Uterus (tissue), 4 donors: ENCODE data around the gene RNF113A. TPM values are rescaled to one million over a fixed set of nuclear protein-coding genes. Genes with fewer than 3 reads are reported as not detected.

Experiments used
- DNase-seq, 2 donors: peaks; one replicate each; pipeline ENCODE4 v3.0.0-alpha.2; 2019 to 2020
- H3K27ac ChIP-seq, 2 donors: fragments of 200-600 bp; sonication (generic); 1 replicate in 1 of 2; 2 replicates in 1 of 2; pipeline ENCODE4 v1.5.1; 2016 to 2018
- H3K27me3 ChIP-seq, 2 donors: fragments of 200-600 bp; sonication (generic); one replicate each; pipeline ENCODE4 v1.5.1; 2018 to 2019; ENCODE audit warnings: control low read depth in 1 of 2
- H3K36me3 ChIP-seq, 2 donors: fragments of 200-600 bp; sonication (generic); one replicate each; pipeline ENCODE4 v1.5.1; 2019; ENCODE audit warnings: control low read depth in 1 of 2
- H3K4me1 ChIP-seq, 2 donors: fragments of 200-600 bp; sonication (generic); one replicate each; pipeline ENCODE4 v1.5.1; 2018 to 2019; ENCODE audit warnings: control low read depth in 1 of 2
- H3K4me3 ChIP-seq, 2 donors: fragments of 200-600 bp; sonication (generic); 1 replicate in 1 of 2; 2 replicates in 1 of 2; pipeline ENCODE4 v1.5.1; 2018 to 2019; ENCODE audit warnings: mild to moderate bottlenecking in 1 of 2
- H3K9me3 ChIP-seq, 2 donors: fragments of 200-600 bp; sonication (generic); one replicate each; pipeline ENCODE4 v1.5.1; 2019; ENCODE audit warnings: control low read depth in 1 of 2
- POLR2A ChIP-seq, 2 donors: fragments of 450-650 bp; IDR thresholded peaks; one replicate each; pipeline ENCODE4 v1.6.1; 2016; ENCODE audit warnings: antibody characterized with exemption in 2 of 2, mild to moderate bottlenecking in 1 of 2, moderate library complexity in 1 of 2
- intact Hi-C: fragments of 100-400 bp; cut with DNase I; formaldehyde crosslinking; loops from one replicate; pipeline ENCODE4 v1.15.1; 2023; ENCODE audit warnings: low total_unique reads
- total RNA-seq, 4 donors: library from RNA; depleted of rRNA in 3 of 4; stranded (reverse); fragments of >200 nt in 3 of 4; gene quantifications; one replicate each; pipeline versions ENCODE4 v1.1.0 to v1.2.4, GENCODE V29; 2014 to 2023
- TF ChIP-seq, protein P1 (sequence below), 4 experiments: fragments of 200-600 bp in 2 of 4; fragments of 450-650 bp in 2 of 4; sonication (generic) in 2 of 4; IDR thresholded peaks; one replicate each; pipeline ENCODE4 v1.5.1; 2016 to 2019; ENCODE audit warnings: antibody characterized with exemption in 4 of 4, mild to moderate bottlenecking in 2 of 4, moderate library complexity in 1 of 4
- donor health status: DM: yes; HTN: yes; CAD: no.

Gene RNF113A
- total RNA-seq, 4 donors from 2014 or later = 6.2 to 15.1 (median 9.8) TPM

DNA sequence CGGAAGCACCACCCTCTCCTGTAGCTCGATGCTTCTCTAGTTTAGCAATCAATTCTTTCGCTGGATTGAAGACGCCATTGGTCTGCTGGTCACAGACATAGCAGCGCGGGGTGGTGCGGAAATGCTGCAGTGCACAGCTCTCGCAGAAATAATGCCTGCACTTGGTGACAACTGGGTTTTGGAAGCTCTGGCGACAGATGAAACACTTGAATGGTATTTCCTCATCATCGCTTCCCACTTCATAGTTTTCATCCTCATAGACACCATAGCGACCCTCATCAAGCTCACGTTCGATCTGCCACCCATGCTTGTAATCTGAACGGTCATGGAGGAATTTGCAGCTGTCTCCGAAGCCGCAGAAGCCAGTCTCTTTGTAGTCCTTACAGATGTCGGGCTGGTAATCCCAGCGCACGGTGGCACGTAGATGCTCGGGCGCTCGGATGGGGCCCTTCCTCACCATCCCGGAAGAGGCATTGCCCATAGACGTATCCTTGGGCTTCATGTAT lies 854 bp downstream of the RNF113A start:
- H3K9me3 ChIP-seq = no peaks in the 10 kb centered on the region
- no peaks in the 10 kb centered on the region for H3K27me3 ChIP-seq
- H3K36me3 ChIP-seq = no peaks in the 10 kb centered on the region
- no peak for DNase-seq
- TF ChIP-seq, protein P1, sequence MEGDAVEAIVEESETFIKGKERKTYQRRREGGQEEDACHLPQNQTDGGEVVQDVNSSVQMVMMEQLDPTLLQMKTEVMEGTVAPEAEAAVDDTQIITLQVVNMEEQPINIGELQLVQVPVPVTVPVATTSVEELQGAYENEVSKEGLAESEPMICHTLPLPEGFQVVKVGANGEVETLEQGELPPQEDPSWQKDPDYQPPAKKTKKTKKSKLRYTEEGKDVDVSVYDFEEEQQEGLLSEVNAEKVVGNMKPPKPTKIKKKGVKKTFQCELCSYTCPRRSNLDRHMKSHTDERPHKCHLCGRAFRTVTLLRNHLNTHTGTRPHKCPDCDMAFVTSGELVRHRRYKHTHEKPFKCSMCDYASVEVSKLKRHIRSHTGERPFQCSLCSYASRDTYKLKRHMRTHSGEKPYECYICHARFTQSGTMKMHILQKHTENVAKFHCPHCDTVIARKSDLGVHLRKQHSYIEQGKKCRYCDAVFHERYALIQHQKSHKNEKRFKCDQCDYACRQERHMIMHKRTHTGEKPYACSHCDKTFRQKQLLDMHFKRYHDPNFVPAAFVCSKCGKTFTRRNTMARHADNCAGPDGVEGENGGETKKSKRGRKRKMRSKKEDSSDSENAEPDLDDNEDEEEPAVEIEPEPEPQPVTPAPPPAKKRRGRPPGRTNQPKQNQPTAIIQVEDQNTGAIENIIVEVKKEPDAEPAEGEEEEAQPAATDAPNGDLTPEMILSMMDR (IDR thresholded peaks at IDR 0.05) = no peak
- no peak for TF ChIP-seq POLR2A (IDR thresholded peaks at IDR 0.05)
- intact Hi-C loops = no loop called here
- H3K27ac ChIP-seq = peak overlapping the region; percentile 90 to 91
- H3K4me1 ChIP-seq = no peaks in the 10 kb centered on the region
- H3K4me3 ChIP-seq = peak overlapping the region; percentile 63

DNA sequence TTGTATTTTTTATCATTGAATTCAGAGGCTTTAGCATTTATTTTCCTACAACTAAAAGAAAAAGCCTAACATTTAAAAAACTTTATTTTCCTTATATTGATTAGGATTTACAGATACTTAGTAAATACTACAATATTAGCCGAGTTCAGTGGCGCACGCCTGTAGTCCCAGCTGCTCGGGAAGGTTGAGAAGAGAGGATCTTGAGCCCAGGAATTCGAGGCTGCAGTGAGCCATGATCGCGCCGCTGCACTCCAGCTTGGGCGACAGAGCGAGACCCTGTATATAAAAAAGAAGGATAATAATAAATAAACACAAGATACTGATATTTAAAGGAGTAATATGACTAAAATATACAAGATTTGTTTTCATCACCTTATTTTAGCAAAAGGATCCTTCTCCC lies 18.1 kb downstream of the RNF113A start:
- H3K27ac ChIP-seq = peak overlapping the region; percentile 60 to 90
- H3K4me3 ChIP-seq = peak overlapping the region; percentile 12 to 73
- no peaks in the 10 kb centered on the region for H3K36me3 ChIP-seq
- H3K27me3 ChIP-seq = peaks cover 0 to 3% of the 10 kb centered on the region in 2 donors
- no peaks in the 10 kb centered on the region for H3K9me3 ChIP-seq
- H3K4me1 ChIP-seq = no peaks in the 10 kb centered on the region
- TF ChIP-seq, protein P1 (IDR thresholded peaks at IDR 0.05) = no peak
- TF ChIP-seq POLR2A (IDR thresholded peaks at IDR 0.05) = no peak
- DNase-seq = no peak
- intact Hi-C loops = no loop called here

DNA sequence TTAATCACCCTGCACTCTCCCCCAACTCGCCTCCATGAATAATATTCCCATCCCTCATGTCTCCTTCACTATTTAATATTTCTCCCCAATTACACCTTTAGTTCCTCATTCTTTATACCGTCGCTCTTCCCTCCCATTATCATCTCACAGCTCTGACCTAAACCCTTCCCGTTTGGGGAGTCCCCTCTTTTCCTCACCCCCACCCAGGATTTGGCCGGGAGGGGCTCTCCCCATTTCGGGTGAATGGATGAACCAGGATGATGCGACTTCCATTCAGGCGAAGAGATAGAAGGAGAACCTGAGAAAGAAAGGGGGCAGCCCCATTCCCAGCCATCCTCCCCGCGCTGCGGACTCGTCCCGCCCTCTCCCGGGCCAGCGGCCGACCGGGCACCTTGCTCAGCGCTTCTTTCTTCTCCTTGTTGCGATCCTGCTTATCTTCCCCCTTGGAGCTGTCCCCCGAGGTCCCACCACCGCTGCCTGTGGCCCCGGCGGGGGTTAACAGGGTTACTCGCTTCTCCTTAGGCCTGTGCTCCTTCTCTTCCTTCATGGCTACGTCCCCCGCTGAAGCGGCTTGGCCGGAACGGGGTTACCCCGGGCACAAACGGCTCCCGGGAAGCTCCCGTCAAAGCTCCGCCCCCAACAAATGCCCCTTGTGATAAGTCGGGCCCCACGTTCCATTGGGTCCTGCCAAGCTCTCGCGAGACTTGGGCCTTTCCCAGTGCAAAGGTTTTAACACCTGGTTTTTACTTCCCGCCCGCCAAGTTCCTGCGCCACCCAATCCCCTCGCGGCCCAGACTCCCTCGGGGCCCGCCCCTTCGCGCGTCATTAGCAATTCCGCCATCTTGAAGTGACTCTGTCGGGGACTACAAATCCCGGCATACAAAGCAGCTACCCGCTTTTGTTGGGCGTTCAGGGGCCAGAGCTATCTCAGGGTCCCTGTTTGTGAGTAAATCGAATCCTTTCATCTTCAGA lies 18.9 kb downstream of the RNF113A start, which contains the start of gene UPF3B:
TSS of gene UPF3B (minus strand) at position 582 of the 972 bp plus-strand sequence. CDS start at position 547, 35 bp downstream.
- DNase-seq = peak; percentile 94 to 97
- intact Hi-C loops = no loop called here
- no peaks in the 10 kb centered on the region for H3K36me3 ChIP-seq

DNA sequence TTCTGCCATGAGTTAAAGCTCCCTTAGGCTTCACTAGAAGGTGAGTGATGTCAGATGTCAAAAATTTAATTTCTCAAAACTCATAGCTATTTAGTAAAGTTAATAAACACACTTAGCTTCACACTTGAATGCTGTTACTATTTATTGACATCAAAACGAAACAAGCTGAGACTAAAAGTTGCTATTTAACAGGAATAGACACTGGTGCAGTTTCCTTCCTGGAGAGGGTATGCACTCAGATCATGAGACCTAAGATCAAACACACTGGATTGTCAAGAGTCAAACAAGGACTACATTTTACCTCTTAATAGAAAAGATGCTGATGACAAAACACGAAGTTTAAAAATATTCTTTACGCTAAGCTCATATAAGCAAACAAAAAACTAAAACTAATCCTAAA lies 37.6 kb downstream of the RNF113A start:
- no peaks in the 10 kb centered on the region for H3K27me3 ChIP-seq
- DNase-seq = no peak
- TF ChIP-seq, protein P1 (IDR thresholded peaks at IDR 0.05) = no peak
- no peak for TF ChIP-seq POLR2A (IDR thresholded peaks at IDR 0.05)
- intact Hi-C loops = no loop called here
- no peaks in the 10 kb centered on the region for H3K9me3 ChIP-seq
- H3K4me3 ChIP-seq = no peak overlapping the region
- H3K36me3 ChIP-seq = no peaks in the 10 kb centered on the region
- H3K27ac ChIP-seq = no peak overlapping the region
- H3K4me1 ChIP-seq = no peaks in the 10 kb centered on the region

More for the DNA sequence above, 18.9 kb downstream of the RNF113A start, which contains the start of gene UPF3B:
- H3K4me1 ChIP-seq = no peaks in the 10 kb centered on the region
- H3K27ac ChIP-seq = peak within 1 kb of the TSS; percentile 89 to 90
- H3K9me3 ChIP-seq = no peaks in the 10 kb centered on the region
- peak within 1 kb of the TSS; percentile 57 to 73 for H3K4me3 ChIP-seq
- peak; percentile 34 to 53 for TF ChIP-seq POLR2A (IDR thresholded peaks at IDR 0.05)
- TF ChIP-seq, protein P1 (IDR thresholded peaks at IDR 0.05) = no peak
- peaks cover 0 to 3% of the 10 kb centered on the region in 2 donors for H3K27me3 ChIP-seq

DNA sequence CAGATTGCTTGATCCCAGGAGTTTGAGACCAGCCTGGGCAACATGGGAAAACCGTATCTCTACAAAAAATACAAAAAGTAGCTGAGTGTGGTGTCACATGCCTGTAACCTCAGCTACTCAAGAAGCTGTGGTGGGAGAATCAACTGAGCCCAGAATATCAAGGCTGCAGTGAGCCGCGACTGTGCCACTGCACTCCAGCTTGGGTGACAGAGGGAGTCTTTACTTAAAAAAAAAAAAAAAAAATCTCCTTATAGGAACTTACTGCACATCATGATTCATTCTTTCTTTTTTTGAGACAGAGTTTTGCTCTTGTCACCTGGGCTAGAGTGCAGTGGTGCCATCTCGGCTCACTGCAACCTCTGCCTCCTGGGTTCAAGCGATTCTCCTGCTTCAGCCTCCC lies 43.1 kb downstream of the RNF113A start:
- H3K9me3 ChIP-seq = no peaks in the 10 kb centered on the region
- H3K4me3 ChIP-seq = no peak overlapping the region
- no peaks in the 10 kb centered on the region for H3K27me3 ChIP-seq
- TF ChIP-seq POLR2A (IDR thresholded peaks at IDR 0.05) = no peak
- TF ChIP-seq, protein P1 (IDR thresholded peaks at IDR 0.05) = no peak
- H3K36me3 ChIP-seq = no peaks in the 10 kb centered on the region
- DNase-seq = no peak
- no peak overlapping the region for H3K27ac ChIP-seq
- H3K4me1 ChIP-seq = no peaks in the 10 kb centered on the region
- intact Hi-C loops = no loop called here
